GM23338 (cell line): Measurements from ENCODE around the gene AXIN2. TPM values are rescaled to one million over a fixed set of nuclear protein-coding genes. Genes with fewer than 3 reads are reported as not detected.

Experiments
- ATAC-seq: fragments of 200-7000 bp; cut with Tn5 transposase; 3 replicates; pipeline ENCODE4 v1.9.1; 2020
- DNase-seq: peaks from one replicate; pipeline ENCODE4 v3.0.0-alpha.2; 2015; ENCODE audit warnings: low spot score
- H2AFZ ChIP-seq: fragments of 200-600 bp; sonication (generic); 2 replicates; pipeline ENCODE4 v1.8.0; 2016; ENCODE audit warnings: antibody characterized with exemption, mild to moderate bottlenecking, moderate library complexity
- H3F3A ChIP-seq: fragments of 200-600 bp; sonication (generic); replicated peaks from 2 replicates; pipeline ENCODE4 v1.8.0; 2017; ENCODE audit warnings: antibody characterized with exemption, mixed run types, low read depth
- H3K27ac ChIP-seq: fragments of 200-600 bp; sonication (generic); 2 replicates; pipeline ENCODE4 v1.6.1; 2016; ENCODE audit warnings: low read depth
- H3K27me3 ChIP-seq: fragments of 200-600 bp; sonication (generic); 2 replicates; pipeline ENCODE4 v1.8.0; 2016; ENCODE audit warnings: mild to moderate bottlenecking, mixed run types, moderate library complexity; ENCODE audit not compliant: insufficient read depth
- H3K36me3 ChIP-seq: fragments of 200-600 bp; sonication (generic); 2 replicates; pipeline ENCODE4 v1.8.0; 2016; ENCODE audit warnings: mild to moderate bottlenecking; ENCODE audit not compliant: insufficient read depth
- H3K4me1 ChIP-seq: fragments of 200-600 bp; sonication (generic); 2 replicates; pipeline ENCODE4 v1.8.0; 2016; ENCODE audit warnings: mild to moderate bottlenecking, moderate library complexity; ENCODE audit not compliant: insufficient read depth
- H3K4me2 ChIP-seq: fragments of 200-600 bp; sonication (generic); 2 replicates; pipeline ENCODE4 v1.7.1; 2017; ENCODE audit warnings: mixed run types
- H3K4me3 ChIP-seq: fragments of 200-600 bp; sonication (generic); 2 replicates; pipeline ENCODE4 v1.6.1; 2016; ENCODE audit warnings: mixed run types
- H3K79me2 ChIP-seq: fragments of 200-600 bp; sonication (generic); replicated peaks from 2 replicates; pipeline ENCODE4 v1.8.0; 2017; ENCODE audit warnings: mild to moderate bottlenecking; ENCODE audit not compliant: insufficient read depth
- H3K9me2 ChIP-seq: fragments of 200-600 bp; sonication (generic); 2 replicates; pipeline ENCODE4 v1.8.0; 2017; ENCODE audit not compliant: insufficient read depth
- H4K20me1 ChIP-seq: fragments of 200-600 bp; sonication (generic); replicated peaks from 2 replicates; pipeline ENCODE4 v1.8.0; 2017; ENCODE audit warnings: mild to moderate bottlenecking; ENCODE audit not compliant: insufficient read depth
- H3K27ac Mint-ChIP-seq: 2 replicates; pipeline ENCODE4 v1.8.0; 2020; ENCODE audit warnings: inconsistent platforms, mild to moderate bottlenecking, moderate library complexity, mixed read lengths
- H3K27me3 Mint-ChIP-seq: 3 replicates; pipeline ENCODE4 v1.8.0; 2022; ENCODE audit warnings: low read depth, mild to moderate bottlenecking, moderate library complexity, mixed read lengths, inconsistent platforms; ENCODE audit not compliant: insufficient read depth, poor library complexity
- H3K36me3 Mint-ChIP-seq: 3 replicates; pipeline ENCODE4 v1.8.0; 2021; ENCODE audit warnings: low read depth, mild to moderate bottlenecking, inconsistent platforms, moderate library complexity, mixed read lengths
- H3K4me1 Mint-ChIP-seq: 3 replicates; pipeline ENCODE4 v1.8.0; 2020; ENCODE audit warnings: mild to moderate bottlenecking, inconsistent platforms, mixed read lengths
- H3K4me3 Mint-ChIP-seq: 3 replicates; pipeline ENCODE4 v1.8.0; 2021; ENCODE audit warnings: moderate library complexity, mild to moderate bottlenecking, inconsistent platforms, mixed read lengths
- H3K9me3 Mint-ChIP-seq: 3 replicates; pipeline ENCODE4 v1.8.0; 2020; ENCODE audit warnings: moderate library complexity, mild to moderate bottlenecking, inconsistent platforms, mixed read lengths
- JUNB ChIP-seq: IDR thresholded peaks from one replicate; pipeline ENCODE4 v1.6.1; 2016; ENCODE audit warnings: antibody characterized with exemption; ENCODE audit not compliant: unreplicated experiment
- NANOG ChIP-seq: IDR thresholded peaks from 2 replicates; pipeline ENCODE4 v1.6.1; 2016; ENCODE audit warnings: antibody characterized with exemption, borderline replicate concordance
- POLR2AphosphoS5 ChIP-seq: IDR thresholded peaks from 2 replicates; pipeline ENCODE4 v1.6.1; 2016; ENCODE audit warnings: antibody characterized with exemption, low read depth
- ZNF331 ChIP-seq: fragments of 250-450 bp; sonication (Bioruptor Pico); IDR thresholded peaks from 2 replicates; pipeline ENCODE4 v1.5.0; 2020; ENCODE audit warnings: low read depth, mild to moderate bottlenecking, moderate library complexity
- polyA plus RNA-seq: library from polyadenylated mRNA; unstranded; fragments of >200 nt; fragmentation: Nextera tagmentation; extraction: Ambion mirVana; gene quantifications from 2 replicates; pipeline ENCODE4 v1.2.1, GENCODE V29; 2016
- total RNA-seq: library from RNA; depleted of rRNA; stranded (reverse); fragments of >200 nt; shearing (Covaris generic); gene quantifications from 2 replicates; pipeline ENCODE4 v1.2.3, GENCODE V29; 2014
- TF ChIP-seq, protein P1 (sequence below): fragments of 250-450 bp; sonication (Bioruptor Pico); IDR thresholded peaks from 2 replicates; pipeline ENCODE4 v1.5.0; 2020; ENCODE audit warnings: mild to moderate bottlenecking, moderate library complexity
- TF ChIP-seq, protein P2 (sequence below), 2 experiments: fragments of 200-600 bp in 1 of 2; sonication (generic) in 1 of 2; conservative IDR thresholded peaks; 2 replicates each; pipeline versions ENCODE4 v1.5.1 to v1.6.1; 2016 to 2017; ENCODE audit warnings: antibody characterized with exemption in 2 of 2, low read depth in 2 of 2, mild to moderate bottlenecking in 2 of 2, moderate library complexity in 1 of 2
- TF ChIP-seq, protein P3 (sequence below): IDR thresholded peaks from 2 replicates; pipeline ENCODE4 v1.6.1; 2016; ENCODE audit warnings: antibody characterized with exemption

The AXIN2 gene
- total and polyA plus RNA-seq, 2 experiments from 2014 or later: 8.0 to 32.7 TPM

DNA sequence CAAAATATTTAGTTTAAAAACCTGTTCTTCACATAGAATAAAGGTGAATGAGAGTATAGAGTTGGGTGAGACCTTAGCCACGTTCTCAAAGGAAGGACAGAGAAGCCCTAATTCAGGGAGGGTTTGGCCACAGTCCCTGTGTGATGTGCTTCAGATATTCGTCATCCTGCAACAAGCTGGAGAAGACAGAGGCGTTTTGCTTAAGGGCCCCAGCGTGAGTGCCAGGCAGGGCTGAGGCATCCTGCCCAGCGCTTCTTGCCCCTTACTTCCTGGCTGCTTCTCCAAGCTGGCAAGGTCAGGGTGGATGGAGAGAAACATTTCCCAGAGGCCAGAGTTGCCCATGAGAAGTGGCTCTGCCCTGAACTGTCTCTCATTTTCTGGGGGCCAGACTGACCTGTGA lies 46.9 kb downstream of the AXIN2 start (continued):
- TF ChIP-seq, protein P1, sequence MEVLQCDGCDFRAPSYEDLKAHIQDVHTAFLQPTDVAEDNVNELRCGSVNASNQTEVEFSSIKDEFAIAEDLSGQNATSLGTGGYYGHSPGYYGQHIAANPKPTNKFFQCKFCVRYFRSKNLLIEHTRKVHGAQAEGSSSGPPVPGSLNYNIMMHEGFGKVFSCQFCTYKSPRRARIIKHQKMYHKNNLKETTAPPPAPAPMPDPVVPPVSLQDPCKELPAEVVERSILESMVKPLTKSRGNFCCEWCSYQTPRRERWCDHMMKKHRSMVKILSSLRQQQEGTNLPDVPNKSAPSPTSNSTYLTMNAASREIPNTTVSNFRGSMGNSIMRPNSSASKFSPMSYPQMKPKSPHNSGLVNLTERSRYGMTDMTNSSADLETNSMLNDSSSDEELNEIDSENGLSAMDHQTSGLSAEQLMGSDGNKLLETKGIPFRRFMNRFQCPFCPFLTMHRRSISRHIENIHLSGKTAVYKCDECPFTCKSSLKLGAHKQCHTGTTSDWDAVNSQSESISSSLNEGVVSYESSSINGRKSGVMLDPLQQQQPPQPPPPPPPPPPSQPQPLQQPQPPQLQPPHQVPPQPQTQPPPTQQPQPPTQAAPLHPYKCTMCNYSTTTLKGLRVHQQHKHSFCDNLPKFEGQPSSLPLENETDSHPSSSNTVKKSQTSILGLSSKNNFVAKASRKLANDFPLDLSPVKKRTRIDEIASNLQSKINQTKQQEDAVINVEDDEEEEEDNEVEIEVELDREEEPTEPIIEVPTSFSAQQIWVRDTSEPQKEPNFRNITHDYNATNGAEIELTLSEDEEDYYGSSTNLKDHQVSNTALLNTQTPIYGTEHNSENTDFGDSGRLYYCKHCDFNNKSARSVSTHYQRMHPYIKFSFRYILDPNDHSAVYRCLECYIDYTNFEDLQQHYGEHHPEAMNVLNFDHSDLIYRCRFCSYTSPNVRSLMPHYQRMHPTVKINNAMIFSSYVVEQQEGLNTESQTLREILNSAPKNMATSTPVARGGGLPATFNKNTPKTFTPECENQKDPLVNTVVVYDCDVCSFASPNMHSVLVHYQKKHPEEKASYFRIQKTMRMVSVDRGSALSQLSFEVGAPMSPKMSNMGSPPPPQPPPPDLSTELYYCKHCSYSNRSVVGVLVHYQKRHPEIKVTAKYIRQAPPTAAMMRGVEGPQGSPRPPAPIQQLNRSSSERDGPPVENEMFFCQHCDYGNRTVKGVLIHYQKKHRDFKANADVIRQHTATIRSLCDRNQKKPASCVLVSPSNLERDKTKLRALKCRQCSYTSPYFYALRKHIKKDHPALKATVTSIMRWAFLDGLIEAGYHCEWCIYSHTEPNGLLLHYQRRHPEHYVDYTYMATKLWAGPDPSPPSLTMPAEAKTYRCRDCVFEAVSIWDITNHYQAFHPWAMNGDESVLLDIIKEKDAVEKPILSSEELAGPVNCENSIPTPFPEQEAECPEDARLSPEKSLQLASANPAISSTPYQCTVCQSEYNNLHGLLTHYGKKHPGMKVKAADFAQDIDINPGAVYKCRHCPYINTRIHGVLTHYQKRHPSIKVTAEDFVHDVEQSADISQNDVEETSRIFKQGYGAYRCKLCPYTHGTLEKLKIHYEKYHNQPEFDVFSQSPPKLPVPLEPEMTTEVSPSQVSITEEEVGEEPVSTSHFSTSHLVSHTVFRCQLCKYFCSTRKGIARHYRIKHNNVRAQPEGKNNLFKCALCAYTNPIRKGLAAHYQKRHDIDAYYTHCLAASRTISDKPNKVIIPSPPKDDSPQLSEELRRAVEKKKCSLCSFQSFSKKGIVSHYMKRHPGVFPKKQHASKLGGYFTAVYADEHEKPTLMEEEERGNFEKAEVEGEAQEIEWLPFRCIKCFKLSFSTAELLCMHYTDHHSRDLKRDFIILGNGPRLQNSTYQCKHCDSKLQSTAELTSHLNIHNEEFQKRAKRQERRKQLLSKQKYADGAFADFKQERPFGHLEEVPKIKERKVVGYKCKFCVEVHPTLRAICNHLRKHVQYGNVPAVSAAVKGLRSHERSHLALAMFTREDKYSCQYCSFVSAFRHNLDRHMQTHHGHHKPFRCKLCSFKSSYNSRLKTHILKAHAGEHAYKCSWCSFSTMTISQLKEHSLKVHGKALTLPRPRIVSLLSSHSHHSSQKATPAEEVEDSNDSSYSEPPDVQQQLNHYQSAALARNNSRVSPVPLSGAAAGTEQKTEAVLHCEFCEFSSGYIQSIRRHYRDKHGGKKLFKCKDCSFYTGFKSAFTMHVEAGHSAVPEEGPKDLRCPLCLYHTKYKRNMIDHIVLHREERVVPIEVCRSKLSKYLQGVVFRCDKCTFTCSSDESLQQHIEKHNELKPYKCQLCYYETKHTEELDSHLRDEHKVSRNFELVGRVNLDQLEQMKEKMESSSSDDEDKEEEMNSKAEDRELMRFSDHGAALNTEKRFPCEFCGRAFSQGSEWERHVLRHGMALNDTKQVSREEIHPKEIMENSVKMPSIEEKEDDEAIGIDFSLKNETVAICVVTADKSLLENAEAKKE (CRISPR knock-in tag): no peak
- TF ChIP-seq NANOG (no peak), POLR2AphosphoS5 (no peak)
- TF ChIP-seq, protein P2, sequence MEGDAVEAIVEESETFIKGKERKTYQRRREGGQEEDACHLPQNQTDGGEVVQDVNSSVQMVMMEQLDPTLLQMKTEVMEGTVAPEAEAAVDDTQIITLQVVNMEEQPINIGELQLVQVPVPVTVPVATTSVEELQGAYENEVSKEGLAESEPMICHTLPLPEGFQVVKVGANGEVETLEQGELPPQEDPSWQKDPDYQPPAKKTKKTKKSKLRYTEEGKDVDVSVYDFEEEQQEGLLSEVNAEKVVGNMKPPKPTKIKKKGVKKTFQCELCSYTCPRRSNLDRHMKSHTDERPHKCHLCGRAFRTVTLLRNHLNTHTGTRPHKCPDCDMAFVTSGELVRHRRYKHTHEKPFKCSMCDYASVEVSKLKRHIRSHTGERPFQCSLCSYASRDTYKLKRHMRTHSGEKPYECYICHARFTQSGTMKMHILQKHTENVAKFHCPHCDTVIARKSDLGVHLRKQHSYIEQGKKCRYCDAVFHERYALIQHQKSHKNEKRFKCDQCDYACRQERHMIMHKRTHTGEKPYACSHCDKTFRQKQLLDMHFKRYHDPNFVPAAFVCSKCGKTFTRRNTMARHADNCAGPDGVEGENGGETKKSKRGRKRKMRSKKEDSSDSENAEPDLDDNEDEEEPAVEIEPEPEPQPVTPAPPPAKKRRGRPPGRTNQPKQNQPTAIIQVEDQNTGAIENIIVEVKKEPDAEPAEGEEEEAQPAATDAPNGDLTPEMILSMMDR (conservative IDR thresholded peaks at IDR 0.05; ENCODE audit: low read depth in 2 of 2): no peak

DNA sequence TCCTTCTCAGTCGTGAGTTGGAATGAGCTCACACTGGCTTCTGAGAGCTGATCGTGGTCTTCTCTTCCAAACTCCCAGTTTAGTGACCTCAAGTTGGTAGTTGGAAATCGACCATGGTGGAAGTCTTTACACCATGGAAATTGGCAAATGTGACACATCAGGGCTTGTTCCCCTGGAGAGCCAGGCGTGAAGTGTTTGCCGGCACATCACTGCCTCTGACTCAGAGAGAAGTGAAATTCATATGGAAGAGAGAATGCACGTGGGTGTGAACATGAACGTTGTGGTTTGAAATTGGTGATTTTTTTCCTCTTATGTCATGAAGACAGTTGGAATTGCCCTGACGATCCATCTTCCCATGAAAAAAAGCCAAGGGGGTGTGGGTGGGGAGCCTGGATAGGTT lies 47.4 kb downstream of the AXIN2 start:
- Histone ChIP-seq H3K4me1 (peaks cover 7% of the 10 kb centered on the region), H4K20me1 (no peaks in the 10 kb centered on the region), H3K27ac (no peak overlapping the region), H3K79me2 (no peaks in the 10 kb centered on the region), H3K4me3 (no peak overlapping the region), H3K4me2 (no peak overlapping the region), H3K27me3 (no peaks in the 10 kb centered on the region), H3K36me3 (no peaks in the 10 kb centered on the region), H3K9me2 (peaks cover 17% of the 10 kb centered on the region), H2AFZ (no peak overlapping the region), H3F3A (no peaks in the 10 kb centered on the region)
- Mint-ChIP-seq H3K27me3 (peaks cover 2% of the 10 kb centered on the region), H3K4me1 (peaks cover 14% of the 10 kb centered on the region), H3K36me3 (no peaks in the 10 kb centered on the region), H3K4me3 (no peak overlapping the region), H3K9me3 (no peaks in the 10 kb centered on the region), H3K27ac (no peak overlapping the region)
- DNase-seq (no peak), ATAC-seq (no peak)
- no peak for TF ChIP-seq ZNF331 (CRISPR knock-in tag)
- TF ChIP-seq NANOG: no peak
- no peak for TF ChIP-seq JUNB
- TF ChIP-seq, protein P3, sequence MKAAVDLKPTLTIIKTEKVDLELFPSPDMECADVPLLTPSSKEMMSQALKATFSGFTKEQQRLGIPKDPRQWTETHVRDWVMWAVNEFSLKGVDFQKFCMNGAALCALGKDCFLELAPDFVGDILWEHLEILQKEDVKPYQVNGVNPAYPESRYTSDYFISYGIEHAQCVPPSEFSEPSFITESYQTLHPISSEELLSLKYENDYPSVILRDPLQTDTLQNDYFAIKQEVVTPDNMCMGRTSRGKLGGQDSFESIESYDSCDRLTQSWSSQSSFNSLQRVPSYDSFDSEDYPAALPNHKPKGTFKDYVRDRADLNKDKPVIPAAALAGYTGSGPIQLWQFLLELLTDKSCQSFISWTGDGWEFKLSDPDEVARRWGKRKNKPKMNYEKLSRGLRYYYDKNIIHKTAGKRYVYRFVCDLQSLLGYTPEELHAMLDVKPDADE: no peak
- TF ChIP-seq, protein P1 (CRISPR knock-in tag): no peak
